ENCODE results near the gene CAPN7.

Gene CAPN7

DNA sequence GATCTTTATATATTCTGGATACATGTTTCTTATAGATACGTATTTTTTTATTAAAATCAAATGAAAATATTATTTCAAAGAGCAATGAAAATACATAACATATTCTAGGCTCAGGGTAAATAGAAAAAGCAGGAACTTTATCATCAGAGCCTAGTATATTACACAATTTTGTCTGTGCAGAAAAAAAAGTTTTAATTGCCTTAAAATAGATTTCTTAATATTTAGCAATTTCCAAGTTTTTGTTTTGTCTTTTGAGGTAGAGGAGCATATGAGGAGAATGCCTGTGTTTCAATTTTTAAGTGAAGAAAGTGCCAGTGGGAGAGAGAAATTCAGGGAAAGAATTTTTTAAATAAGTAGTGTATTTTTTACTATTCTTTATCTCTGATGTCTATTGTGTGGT, 10.5 kb downstream of the CAPN7 start:
- H3K27ac ChIP-seq (ENCODE audit: low read depth, low read length): peak overlapping the region; percentile 71; the same call in 1 of the 2 replicates
- no peak overlapping the region for H2AFZ ChIP-seq (ENCODE audit: low read depth, low read length, severe bottlenecking)
- peak overlapping the region; percentile 58 for H3K4me2 ChIP-seq (ENCODE audit: low read depth, low read length, poor library complexity, severe bottlenecking)
- TF ChIP-seq, protein P1, sequence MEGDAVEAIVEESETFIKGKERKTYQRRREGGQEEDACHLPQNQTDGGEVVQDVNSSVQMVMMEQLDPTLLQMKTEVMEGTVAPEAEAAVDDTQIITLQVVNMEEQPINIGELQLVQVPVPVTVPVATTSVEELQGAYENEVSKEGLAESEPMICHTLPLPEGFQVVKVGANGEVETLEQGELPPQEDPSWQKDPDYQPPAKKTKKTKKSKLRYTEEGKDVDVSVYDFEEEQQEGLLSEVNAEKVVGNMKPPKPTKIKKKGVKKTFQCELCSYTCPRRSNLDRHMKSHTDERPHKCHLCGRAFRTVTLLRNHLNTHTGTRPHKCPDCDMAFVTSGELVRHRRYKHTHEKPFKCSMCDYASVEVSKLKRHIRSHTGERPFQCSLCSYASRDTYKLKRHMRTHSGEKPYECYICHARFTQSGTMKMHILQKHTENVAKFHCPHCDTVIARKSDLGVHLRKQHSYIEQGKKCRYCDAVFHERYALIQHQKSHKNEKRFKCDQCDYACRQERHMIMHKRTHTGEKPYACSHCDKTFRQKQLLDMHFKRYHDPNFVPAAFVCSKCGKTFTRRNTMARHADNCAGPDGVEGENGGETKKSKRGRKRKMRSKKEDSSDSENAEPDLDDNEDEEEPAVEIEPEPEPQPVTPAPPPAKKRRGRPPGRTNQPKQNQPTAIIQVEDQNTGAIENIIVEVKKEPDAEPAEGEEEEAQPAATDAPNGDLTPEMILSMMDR (IDR thresholded peaks at IDR 0.05; ENCODE audit: insufficient read depth, low read length, poor library complexity, severe bottlenecking): no peak
- TF ChIP-seq EZH2phosphoT487 (conservative IDR thresholded peaks at IDR 0.05; ENCODE audit: low read length): no peak
- peak overlapping the region; percentile 32; the same call in 1 of the 2 replicates for H3K9ac ChIP-seq (ENCODE audit: low read length)
- H3K36me3 ChIP-seq (ENCODE audit: low read length): peaks cover 17% of the 10 kb centered on the region
- no peaks in the 10 kb centered on the region for H3K9me3 ChIP-seq (ENCODE audit: insufficient read depth, low read length)
- H3F3A ChIP-seq (ENCODE audit: insufficient read depth): peaks cover 19% of the 10 kb centered on the region
- no peaks in the 10 kb centered on the region for H3K27me3 ChIP-seq (ENCODE audit: low read length)
- H4K20me1 ChIP-seq (ENCODE audit: low read depth, low read length): no peaks in the 10 kb centered on the region
- no peaks in the 10 kb centered on the region for H3K9me2 ChIP-seq (replicated peaks; ENCODE audit: insufficient read depth, low read length)
- no peaks in the 10 kb centered on the region for H3K79me2 ChIP-seq (ENCODE audit: insufficient read depth, low read length)
- no peak overlapping the region for H3K4me3 ChIP-seq (ENCODE audit: insufficient read depth, low read length, poor library complexity, severe bottlenecking)

GRCh38 chr3:15217011-15217671, 11.1 kb downstream of the CAPN7 start:
- peak overlapping the region; percentile 71 for H3K27ac ChIP-seq (ENCODE audit: low read depth, low read length)
- no peaks in the 10 kb centered on the region for H3K27me3 ChIP-seq (ENCODE audit: low read length)
- no peaks in the 10 kb centered on the region for H3K9me3 ChIP-seq (ENCODE audit: insufficient read depth, low read length)
- H3K79me2 ChIP-seq (ENCODE audit: insufficient read depth, low read length): no peaks in the 10 kb centered on the region
- peak overlapping the region; percentile 32 for H3K9ac ChIP-seq (ENCODE audit: low read length)
- H3K36me3 ChIP-seq (ENCODE audit: low read length): peaks cover 20% of the 10 kb centered on the region
- H2AFZ ChIP-seq (ENCODE audit: low read depth, low read length, severe bottlenecking): no peak overlapping the region
- no peaks in the 10 kb centered on the region for H4K20me1 ChIP-seq (ENCODE audit: low read depth, low read length)
- H3K4me2 ChIP-seq (ENCODE audit: low read depth, low read length, poor library complexity, severe bottlenecking): peak overlapping the region; percentile 58
- no peaks in the 10 kb centered on the region for H3K9me2 ChIP-seq (replicated peaks; ENCODE audit: insufficient read depth, low read length)
- H3F3A ChIP-seq (ENCODE audit: insufficient read depth): peaks cover 19% of the 10 kb centered on the region
- no peak for TF ChIP-seq EZH2phosphoT487 (conservative IDR thresholded peaks at IDR 0.05; ENCODE audit: low read length)
- TF ChIP-seq, protein P1 (IDR thresholded peaks at IDR 0.05; ENCODE audit: insufficient read depth, low read length, poor library complexity, severe bottlenecking): no peak
- no peak overlapping the region for H3K4me3 ChIP-seq (ENCODE audit: insufficient read depth, low read length, poor library complexity, severe bottlenecking)

GRCh38 chr3:15217841-15218267, 11.8 kb downstream of the CAPN7 start:
- Histone ChIP-seq H3K27me3 (ENCODE audit: low read length) (no peaks in the 10 kb centered on the region), H3K9me2 (replicated peaks; ENCODE audit: insufficient read depth, low read length) (no peaks in the 10 kb centered on the region), H3K9ac (ENCODE audit: low read length) (peak overlapping the region; percentile 12; the same call in 1 of the 2 replicates), H4K20me1 (ENCODE audit: low read depth, low read length) (no peaks in the 10 kb centered on the region), H3K4me2 (ENCODE audit: low read depth, low read length, poor library complexity, severe bottlenecking) (peak overlapping the region; percentile 58), H3K36me3 (ENCODE audit: low read length) (peaks cover 27% of the 10 kb centered on the region), H3K4me3 (ENCODE audit: insufficient read depth, low read length, poor library complexity, severe bottlenecking) (no peak overlapping the region), H2AFZ (ENCODE audit: low read depth, low read length, severe bottlenecking) (no peak overlapping the region), H3K9me3 (ENCODE audit: insufficient read depth, low read length) (no peaks in the 10 kb centered on the region), H3K79me2 (ENCODE audit: insufficient read depth, low read length) (no peaks in the 10 kb centered on the region), H3K27ac (ENCODE audit: low read depth, low read length) (peak overlapping the region; percentile 71), H3F3A (ENCODE audit: insufficient read depth) (peaks cover 15% of the 10 kb centered on the region)
- TF ChIP-seq, protein P1 (IDR thresholded peaks at IDR 0.05; ENCODE audit: insufficient read depth, low read length, poor library complexity, severe bottlenecking): no peak
- no peak for TF ChIP-seq EZH2phosphoT487 (conservative IDR thresholded peaks at IDR 0.05; ENCODE audit: low read length)
